Natural killer cell (primary cell): Measurements from ENCODE around the gene CAMTA1. TPM values are rescaled to one million over a fixed set of nuclear protein-coding genes. Genes with fewer than 3 reads are reported as not detected.

Experiments
- ATAC-seq, 3 donors: fragments of 150-1000 bp in 2 of 3; fragments of 200-7000 bp in 1 of 3; cut with Tn5 transposase; 1 replicate in 1 of 3; 2 replicates in 2 of 3; pipeline ENCODE4 v1.10.0; 2021; ENCODE audit warnings: mild to moderate bottlenecking in 2 of 3, moderate library complexity in 2 of 3
- DNase-seq, 2 donors: peaks; one replicate each; pipeline versions ENCODE4 v3.0.0 to v3.0.0-alpha.2; 2013 to 2021; ENCODE audit warnings: mixed read lengths in 1 of 2
- H3K27ac ChIP-seq: one replicate; pipeline ENCODE4 v1.5.1; 2013; ENCODE audit warnings: mild to moderate bottlenecking, low read length
- H3K27me3 ChIP-seq: one replicate; pipeline ENCODE4 v1.6.1; 2013; ENCODE audit warnings: low read length; ENCODE audit not compliant: control insufficient read depth, insufficient read depth
- H3K36me3 ChIP-seq: one replicate; pipeline ENCODE4 v1.6.1; 2013; ENCODE audit warnings: low read length; ENCODE audit not compliant: control insufficient read depth, insufficient read depth
- H3K4me1 ChIP-seq: one replicate; pipeline ENCODE4 v1.6.1; 2013; ENCODE audit warnings: low read length; ENCODE audit not compliant: control insufficient read depth, insufficient read depth
- H3K4me3 ChIP-seq: one replicate; pipeline ENCODE4 v1.5.1; 2013; ENCODE audit warnings: low read length
- H3K9me3 ChIP-seq: one replicate; pipeline ENCODE4 v1.6.1; 2013; ENCODE audit warnings: low read length; ENCODE audit not compliant: control insufficient read depth, insufficient read depth
- H3K27ac Mint-ChIP-seq, 2 donors: one replicate each; pipeline ENCODE4 v1.8.0; 2022; ENCODE audit warnings: mild to moderate bottlenecking in 2 of 2, mixed read lengths in 2 of 2, moderate library complexity in 1 of 2
- H3K27me3 Mint-ChIP-seq, 2 donors: one replicate each; pipeline ENCODE4 v1.8.0; 2022; ENCODE audit warnings: low read depth in 2 of 2, mixed read lengths in 2 of 2
- H3K36me3 Mint-ChIP-seq: one replicate; pipeline ENCODE4 v1.8.0; 2022; ENCODE audit warnings: mixed read lengths
- H3K4me1 Mint-ChIP-seq, 2 donors: one replicate each; pipeline ENCODE4 v1.8.0; 2022; ENCODE audit warnings: mixed read lengths in 2 of 2
- H3K4me3 Mint-ChIP-seq: one replicate; pipeline ENCODE4 v1.8.0; 2022; ENCODE audit warnings: mild to moderate bottlenecking, moderate library complexity, mixed read lengths
- H3K9me3 Mint-ChIP-seq, 2 donors: one replicate each; pipeline ENCODE4 v1.8.0; 2022; ENCODE audit warnings: mixed read lengths in 2 of 2
- WGBS: methylation state at CpG from one replicate; pipeline ENCODE4 v1.1.7; 2013; ENCODE audit warnings: missing lambda C conversion rate; ENCODE audit not compliant: insufficient coverage; 5-methylcytosine and 5-hydroxymethylcytosine counted together
- intact Hi-C: fragments of 100-400 bp; cut with micrococcal nuclease; formaldehyde crosslinking; loops from one replicate; pipeline ENCODE4 v1.14.2; 2022
- total RNA-seq, 4 donors: library from RNA; stranded (reverse); fragments of 120-200 nt in 1 of 4; gene quantifications; one replicate each; pipeline versions ENCODE4 v1.2.3 to v1.2.4, GENCODE V29; 2013 to 2022
- TF ChIP-seq, protein P1 (sequence below): fragments of 200-600 bp; IDR thresholded peaks from one replicate; pipeline ENCODE4 v1.8.0; 2022; ENCODE audit warnings: antibody characterized with exemption

Gene CAMTA1
- total RNA-seq, 3 donors from 2014 or later (not counting 1 experiment from before 2014, with no cell fraction given) = 40.6 to 53.3 (median 44.9) TPM

DNA sequence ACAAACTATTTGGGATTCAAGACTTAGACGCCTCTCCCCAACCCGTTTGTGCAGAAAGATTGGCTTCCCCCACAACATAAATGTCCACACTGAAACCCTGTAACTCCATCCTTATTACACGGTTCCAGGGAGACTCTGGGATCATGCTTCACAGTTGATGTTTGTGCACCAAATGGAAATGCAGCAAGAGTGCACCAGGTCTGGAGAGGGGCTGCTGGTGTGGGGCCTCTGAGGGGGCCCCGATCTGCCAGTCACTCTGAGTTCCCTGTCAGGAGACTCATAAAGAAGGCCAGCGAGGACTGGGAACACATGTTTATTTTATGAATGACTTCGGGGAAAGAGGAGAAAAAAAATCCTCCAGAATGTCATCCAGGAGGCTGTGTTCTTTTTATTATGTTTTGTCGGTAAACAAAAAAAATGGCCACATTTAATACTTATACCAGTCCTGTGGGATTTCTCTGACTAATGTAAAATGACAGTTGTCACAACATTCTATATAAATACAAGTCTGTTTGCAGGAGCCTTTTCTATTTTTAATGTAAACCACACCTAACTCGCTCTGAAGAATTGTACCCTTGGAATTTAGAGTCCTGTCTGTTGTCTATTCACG, 546.8 kb downstream of the CAMTA1 start:
- DNase-seq (no peak), ATAC-seq (no peak)
- H3K27me3 ChIP-seq = no peaks in the 10 kb centered on the region
- 64% methylated on average over 7 of the region's 9 CpGs for WGBS
- Mint-ChIP-seq H3K4me3 (no peak overlapping the region), H3K27me3 (peaks cover 4 to 18% of the 10 kb centered on the region in 2 donors), H3K9me3 (no peaks in the 10 kb centered on the region), H3K36me3 (no peaks in the 10 kb centered on the region), H3K27ac (no peak overlapping the region), H3K4me1 (no peaks in the 10 kb centered on the region)
- intact Hi-C loops = no loop called here
- H3K27ac ChIP-seq = no peak overlapping the region
- H3K4me1 ChIP-seq = no peaks in the 10 kb centered on the region
- H3K9me3 ChIP-seq = no peaks in the 10 kb centered on the region
- TF ChIP-seq, protein P1, sequence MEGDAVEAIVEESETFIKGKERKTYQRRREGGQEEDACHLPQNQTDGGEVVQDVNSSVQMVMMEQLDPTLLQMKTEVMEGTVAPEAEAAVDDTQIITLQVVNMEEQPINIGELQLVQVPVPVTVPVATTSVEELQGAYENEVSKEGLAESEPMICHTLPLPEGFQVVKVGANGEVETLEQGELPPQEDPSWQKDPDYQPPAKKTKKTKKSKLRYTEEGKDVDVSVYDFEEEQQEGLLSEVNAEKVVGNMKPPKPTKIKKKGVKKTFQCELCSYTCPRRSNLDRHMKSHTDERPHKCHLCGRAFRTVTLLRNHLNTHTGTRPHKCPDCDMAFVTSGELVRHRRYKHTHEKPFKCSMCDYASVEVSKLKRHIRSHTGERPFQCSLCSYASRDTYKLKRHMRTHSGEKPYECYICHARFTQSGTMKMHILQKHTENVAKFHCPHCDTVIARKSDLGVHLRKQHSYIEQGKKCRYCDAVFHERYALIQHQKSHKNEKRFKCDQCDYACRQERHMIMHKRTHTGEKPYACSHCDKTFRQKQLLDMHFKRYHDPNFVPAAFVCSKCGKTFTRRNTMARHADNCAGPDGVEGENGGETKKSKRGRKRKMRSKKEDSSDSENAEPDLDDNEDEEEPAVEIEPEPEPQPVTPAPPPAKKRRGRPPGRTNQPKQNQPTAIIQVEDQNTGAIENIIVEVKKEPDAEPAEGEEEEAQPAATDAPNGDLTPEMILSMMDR = no peak
- no peak overlapping the region for H3K4me3 ChIP-seq
- H3K36me3 ChIP-seq = no peaks in the 10 kb centered on the region

- Histone ChIP-seq H3K36me3 (no peaks in the 10 kb centered on the region), H3K9me3 (no peaks in the 10 kb centered on the region), H3K4me1 (no peaks in the 10 kb centered on the region), H3K27me3 (no peaks in the 10 kb centered on the region), H3K4me3 (no peak overlapping the region), H3K27ac (no peak overlapping the region)
- ATAC-seq (no peak), DNase-seq (no peak)
- Mint-ChIP-seq H3K9me3 (no peaks in the 10 kb centered on the region), H3K4me3 (no peak overlapping the region), H3K36me3 (no peaks in the 10 kb centered on the region), H3K4me1 (no peaks in the 10 kb centered on the region), H3K27ac (no peak overlapping the region), H3K27me3 (peaks cover 4 to 18% of the 10 kb centered on the region in 2 donors)
- TF ChIP-seq, protein P1 = no peak
- 90% methylated on average over 11 of the region's 11 CpGs for WGBS
- intact Hi-C loops = no loop called here
Observed at GRCh38 chr1:7333094-7333493, 547.8 kb downstream of the CAMTA1 start.

DNA sequence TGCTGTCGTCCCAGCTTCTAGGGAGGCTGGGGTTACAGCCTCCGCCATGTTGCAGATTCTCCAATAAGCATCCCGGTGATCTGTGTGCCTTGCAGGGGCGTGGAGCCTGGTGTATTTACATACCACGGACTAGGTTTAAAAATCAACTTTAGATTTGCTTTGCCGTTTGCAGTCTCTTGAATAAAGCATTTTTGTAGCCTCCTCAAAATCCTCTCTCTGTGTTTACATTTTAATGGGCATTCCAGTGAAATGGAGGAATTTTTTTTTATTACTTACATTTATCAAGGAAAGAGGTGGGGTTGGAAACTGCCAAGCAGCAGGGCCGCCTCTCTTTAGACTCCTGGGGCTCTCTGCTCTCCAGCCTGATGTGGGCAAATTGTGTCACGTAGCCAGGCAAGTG, 548.4 kb downstream of the CAMTA1 start:
- Mint-ChIP-seq H3K36me3 (no peaks in the 10 kb centered on the region), H3K4me1 (no peaks in the 10 kb centered on the region), H3K27me3 (peaks cover 4 to 12% of the 10 kb centered on the region in 2 donors), H3K27ac (no peak overlapping the region), H3K4me3 (no peak overlapping the region), H3K9me3 (no peaks in the 10 kb centered on the region)
- ATAC-seq (no peak), DNase-seq (no peak)
- H3K27me3 ChIP-seq = no peaks in the 10 kb centered on the region
- no peak overlapping the region for H3K4me3 ChIP-seq
- no peaks in the 10 kb centered on the region for H3K9me3 ChIP-seq
- WGBS = 88% methylated on average over 7 of the region's 8 CpGs
- H3K4me1 ChIP-seq = no peaks in the 10 kb centered on the region
- H3K27ac ChIP-seq = no peak overlapping the region
- no peaks in the 10 kb centered on the region for H3K36me3 ChIP-seq
- TF ChIP-seq, protein P1 = no peak
- intact Hi-C loops = no loop called here

DNA sequence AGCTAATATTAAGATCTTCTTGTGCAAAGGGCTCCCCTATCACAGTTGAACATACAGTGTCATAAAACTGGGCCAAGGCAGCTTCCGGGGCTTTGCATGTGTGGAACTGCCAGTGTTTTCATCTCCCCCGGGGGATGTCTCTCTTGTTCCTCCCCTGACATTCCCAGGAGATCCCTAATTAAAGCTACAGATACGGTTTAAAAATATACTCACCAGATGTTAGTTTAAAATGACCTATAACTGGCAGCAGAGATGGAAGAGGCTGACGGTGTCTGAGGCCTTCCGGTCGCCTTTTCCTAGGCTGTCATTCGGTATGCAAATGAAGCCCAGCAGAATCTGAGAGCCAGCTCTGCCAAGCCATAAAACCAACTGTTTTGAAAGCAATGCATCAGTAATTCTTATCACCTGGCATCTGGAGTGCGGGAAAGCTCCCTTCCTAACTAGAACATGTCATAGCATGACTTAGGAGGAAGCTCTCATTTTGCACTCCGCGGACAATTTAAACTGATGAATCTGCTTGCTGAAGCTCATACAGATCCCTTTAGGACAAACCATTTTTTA, 549.3 kb downstream of the CAMTA1 start:
- intact Hi-C loops = no loop called here
- WGBS = 40% methylated on average over 10 of the region's 10 CpGs

More for the DNA sequence above, 549.3 kb downstream of the CAMTA1 start:
- H3K27ac Mint-ChIP-seq = no peak overlapping the region
- no peak overlapping the region for H3K4me3 Mint-ChIP-seq
- no peaks in the 10 kb centered on the region for H3K36me3 ChIP-seq
- TF ChIP-seq, protein P1 = no peak
- H3K27ac ChIP-seq = no peak overlapping the region
- DNase-seq (no peak), ATAC-seq (no peak)
- peaks cover 4 to 8% of the 10 kb centered on the region in 2 donors for H3K27me3 Mint-ChIP-seq
- H3K36me3 Mint-ChIP-seq = no peaks in the 10 kb centered on the region
- H3K4me1 ChIP-seq = no peaks in the 10 kb centered on the region
- H3K4me1 Mint-ChIP-seq = no peaks in the 10 kb centered on the region
- no peaks in the 10 kb centered on the region for H3K27me3 ChIP-seq
- no peak overlapping the region for H3K4me3 ChIP-seq
- H3K9me3 ChIP-seq = no peaks in the 10 kb centered on the region
- H3K9me3 Mint-ChIP-seq = no peaks in the 10 kb centered on the region
